ENCODE results near the gene LOXHD1.

- TF ChIP-seq, protein P1, sequence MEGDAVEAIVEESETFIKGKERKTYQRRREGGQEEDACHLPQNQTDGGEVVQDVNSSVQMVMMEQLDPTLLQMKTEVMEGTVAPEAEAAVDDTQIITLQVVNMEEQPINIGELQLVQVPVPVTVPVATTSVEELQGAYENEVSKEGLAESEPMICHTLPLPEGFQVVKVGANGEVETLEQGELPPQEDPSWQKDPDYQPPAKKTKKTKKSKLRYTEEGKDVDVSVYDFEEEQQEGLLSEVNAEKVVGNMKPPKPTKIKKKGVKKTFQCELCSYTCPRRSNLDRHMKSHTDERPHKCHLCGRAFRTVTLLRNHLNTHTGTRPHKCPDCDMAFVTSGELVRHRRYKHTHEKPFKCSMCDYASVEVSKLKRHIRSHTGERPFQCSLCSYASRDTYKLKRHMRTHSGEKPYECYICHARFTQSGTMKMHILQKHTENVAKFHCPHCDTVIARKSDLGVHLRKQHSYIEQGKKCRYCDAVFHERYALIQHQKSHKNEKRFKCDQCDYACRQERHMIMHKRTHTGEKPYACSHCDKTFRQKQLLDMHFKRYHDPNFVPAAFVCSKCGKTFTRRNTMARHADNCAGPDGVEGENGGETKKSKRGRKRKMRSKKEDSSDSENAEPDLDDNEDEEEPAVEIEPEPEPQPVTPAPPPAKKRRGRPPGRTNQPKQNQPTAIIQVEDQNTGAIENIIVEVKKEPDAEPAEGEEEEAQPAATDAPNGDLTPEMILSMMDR (IDR thresholded peaks at IDR 0.05; ENCODE audit: low read length), result no peak
- TF ChIP-seq EZH2 (IDR thresholded peaks at IDR 0.05; ENCODE audit: borderline replicate concordance, low read length), result no peak
Observed at GRCh38 chr18:46678041-46678440, 21.0 kb upstream of the LOXHD1 start.
